IPS DF 6.9 (cell line): Measurements from ENCODE around the gene RAD51B.

Source experiments
- DNase-seq: peaks from one replicate; pipeline ENCODE4 v3.0.0-alpha.2; 2013; ENCODE audit warnings: low read depth, low spot score
- H3K27ac ChIP-seq: one replicate; pipeline ENCODE4 v1.5.1; 2013; ENCODE audit warnings: low read length, control low read depth
- H3K27me3 ChIP-seq: 2 replicates; pipeline ENCODE4 v1.6.1; 2013; ENCODE audit warnings: mild to moderate bottlenecking, low read length; ENCODE audit not compliant: control insufficient read depth, insufficient read depth
- H3K36me3 ChIP-seq: 2 replicates; pipeline ENCODE4 v1.6.1; 2013; ENCODE audit warnings: low read length; ENCODE audit not compliant: control insufficient read depth, insufficient read depth
- H3K4me1 ChIP-seq: 2 replicates; pipeline ENCODE4 v1.6.1; 2013; ENCODE audit warnings: low read length; ENCODE audit not compliant: control insufficient read depth, insufficient read depth
- H3K4me3 ChIP-seq: 2 replicates; pipeline ENCODE4 v1.5.1; 2013; ENCODE audit warnings: mild to moderate bottlenecking, low read length
- H3K9me3 ChIP-seq: 2 replicates; pipeline ENCODE4 v1.6.1; 2013; ENCODE audit warnings: low read length, inconsistent platforms; ENCODE audit not compliant: control insufficient read depth, insufficient read depth
- WGBS: extraction: QIAGEN DNeasy Blood & Tissue Kit; methylation state at CpG from one replicate; pipeline ENCODE4 v1.1.7; 2013; ENCODE audit warnings: mixed read lengths, missing lambda C conversion rate; ENCODE audit not compliant: insufficient read length, insufficient coverage; 5-methylcytosine and 5-hydroxymethylcytosine counted together

RAD51B gene

DNA sequence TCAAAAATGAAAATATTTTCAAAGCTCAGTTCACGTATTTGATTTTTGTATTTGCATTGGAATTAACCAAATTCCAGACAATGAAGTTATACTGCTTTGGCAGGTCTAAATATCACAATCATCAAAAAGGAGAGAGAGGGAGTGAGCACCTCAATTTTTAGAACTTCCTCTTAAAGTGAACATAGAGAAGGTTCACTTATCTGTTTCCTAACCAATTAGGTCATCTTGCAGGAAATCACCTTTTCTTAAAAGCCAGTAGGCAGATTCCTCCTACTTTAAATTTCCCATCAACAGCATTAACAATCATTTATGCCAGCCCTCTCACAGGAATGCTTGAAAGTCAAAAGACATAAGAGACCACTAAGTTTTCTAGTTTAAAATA, 584.6 kb downstream of the RAD51B start:
- Histone ChIP-seq H3K9me3 (no peaks in the 10 kb centered on the region), H3K4me3 (no peak overlapping the region), H3K4me1 (no peaks in the 10 kb centered on the region; the same call in 1 of the 2 replicates), H3K27me3 (no peaks in the 10 kb centered on the region), H3K36me3 (no peaks in the 10 kb centered on the region), H3K27ac (no peak overlapping the region)
- DNase-seq = no peak
- no CpG with 5 or more reads among the region's 1 CpG for WGBS

DNA sequence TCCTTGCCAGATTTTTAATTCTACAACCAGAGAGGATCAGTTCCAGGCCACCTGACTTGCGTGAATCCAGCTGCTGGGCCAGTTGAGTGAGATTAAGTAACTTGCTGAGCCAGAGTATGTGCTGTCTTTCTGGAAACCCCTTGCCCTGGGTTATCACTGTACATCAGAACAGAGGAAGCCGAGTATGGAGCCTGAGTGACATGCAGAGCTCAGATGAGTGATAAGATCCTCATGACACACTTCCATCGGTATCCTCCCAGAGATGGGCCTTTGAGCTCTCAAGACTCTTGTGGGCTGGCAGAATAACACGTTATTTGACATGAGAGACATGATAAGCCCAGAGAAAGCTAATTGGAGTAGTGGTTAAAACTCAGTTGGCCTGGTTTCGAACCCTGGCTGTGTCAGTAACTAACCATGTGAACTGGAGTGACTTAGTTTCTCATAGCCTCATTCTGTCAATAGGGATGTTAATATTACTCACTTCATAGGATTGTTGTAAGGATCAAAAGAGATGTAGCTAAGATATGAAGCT, 585.1 kb downstream of the RAD51B start:
- no peaks in the 10 kb centered on the region for H3K27me3 ChIP-seq
- no peak overlapping the region for H3K27ac ChIP-seq
- H3K36me3 ChIP-seq = no peaks in the 10 kb centered on the region
- no CpG with 5 or more reads among the region's 5 CpGs for WGBS
- no peak for DNase-seq
- H3K4me3 ChIP-seq = no peak overlapping the region
- no peaks in the 10 kb centered on the region; the same call in 1 of the 2 replicates for H3K4me1 ChIP-seq
- H3K9me3 ChIP-seq = no peaks in the 10 kb centered on the region

- no CpG with 5 or more reads among the region's 1 CpG for WGBS
- Histone ChIP-seq H3K4me1 (no peaks in the 10 kb centered on the region; the same call in 1 of the 2 replicates), H3K36me3 (no peaks in the 10 kb centered on the region), H3K27me3 (no peaks in the 10 kb centered on the region), H3K27ac (no peak overlapping the region), H3K4me3 (no peak overlapping the region), H3K9me3 (no peaks in the 10 kb centered on the region)
- no peak for DNase-seq
These were observed 586.4 kb downstream of the RAD51B start for GRCh38 chr14:68405961-68406360.

- no CpG with 5 or more reads among the region's 1 CpG for WGBS
- Histone ChIP-seq H3K4me3 (no peak overlapping the region), H3K9me3 (no peaks in the 10 kb centered on the region), H3K27ac (no peak overlapping the region), H3K27me3 (no peaks in the 10 kb centered on the region), H3K36me3 (no peaks in the 10 kb centered on the region), H3K4me1 (no peaks in the 10 kb centered on the region; the same call in 1 of the 2 replicates)
- DNase-seq = no peak
These were observed 587.7 kb downstream of the RAD51B start for GRCh38 chr14:68407285-68407684.

DNA sequence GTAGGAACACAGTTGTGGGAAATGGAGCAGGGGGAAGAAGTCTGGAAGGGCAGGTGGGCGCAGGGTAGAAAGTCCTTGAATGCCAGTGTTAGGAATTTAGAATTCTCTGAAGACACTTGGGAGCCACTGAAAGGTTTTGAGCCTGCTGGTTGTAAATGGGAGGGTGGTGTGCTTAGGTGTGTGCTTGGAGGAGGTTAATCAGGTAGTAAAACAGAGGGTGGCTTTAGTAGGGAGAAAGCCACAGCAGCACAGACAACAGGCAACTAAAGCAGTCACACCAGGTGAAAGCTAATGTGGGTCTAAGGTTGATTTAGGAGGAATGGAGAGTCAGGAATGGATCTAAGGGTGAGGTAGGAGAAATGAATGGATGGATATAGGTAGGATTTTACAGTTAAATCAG, 588.2 kb downstream of the RAD51B start:
- DNase-seq = no peak
- Histone ChIP-seq H3K27ac (no peak overlapping the region), H3K4me1 (no peaks in the 10 kb centered on the region; the same call in 1 of the 2 replicates), H3K9me3 (no peaks in the 10 kb centered on the region), H3K27me3 (no peaks in the 10 kb centered on the region), H3K4me3 (no peak overlapping the region), H3K36me3 (no peaks in the 10 kb centered on the region)
- no CpG with 5 or more reads among the region's 1 CpG for WGBS

DNA sequence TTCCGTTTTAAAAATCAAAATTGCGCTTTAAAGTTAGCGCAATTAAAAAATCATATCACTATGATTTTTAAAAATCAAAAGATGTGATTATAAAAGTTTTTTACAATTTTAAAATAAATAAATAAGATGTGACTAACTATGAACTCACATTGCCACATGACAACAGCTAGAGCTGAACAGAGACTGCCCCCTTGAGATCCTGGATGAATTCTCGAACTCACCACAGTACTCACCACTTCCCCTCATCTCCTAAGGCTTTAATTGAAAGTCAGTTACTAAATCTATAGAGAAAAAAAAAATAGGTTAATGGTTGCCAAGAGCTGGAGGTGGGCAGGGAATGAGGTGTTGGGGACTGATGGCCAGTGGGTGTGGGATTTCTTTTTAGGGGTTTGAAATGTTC, 589.1 kb downstream of the RAD51B start:
- H3K27me3 ChIP-seq = no peaks in the 10 kb centered on the region
- DNase-seq = no peak
- H3K27ac ChIP-seq = no peak overlapping the region
- H3K4me1 ChIP-seq = no peaks in the 10 kb centered on the region; the same call in 1 of the 2 replicates
- WGBS = no CpG with 5 or more reads among the region's 4 CpGs
- no peaks in the 10 kb centered on the region for H3K36me3 ChIP-seq
- H3K9me3 ChIP-seq = no peaks in the 10 kb centered on the region
- H3K4me3 ChIP-seq = no peak overlapping the region

DNA sequence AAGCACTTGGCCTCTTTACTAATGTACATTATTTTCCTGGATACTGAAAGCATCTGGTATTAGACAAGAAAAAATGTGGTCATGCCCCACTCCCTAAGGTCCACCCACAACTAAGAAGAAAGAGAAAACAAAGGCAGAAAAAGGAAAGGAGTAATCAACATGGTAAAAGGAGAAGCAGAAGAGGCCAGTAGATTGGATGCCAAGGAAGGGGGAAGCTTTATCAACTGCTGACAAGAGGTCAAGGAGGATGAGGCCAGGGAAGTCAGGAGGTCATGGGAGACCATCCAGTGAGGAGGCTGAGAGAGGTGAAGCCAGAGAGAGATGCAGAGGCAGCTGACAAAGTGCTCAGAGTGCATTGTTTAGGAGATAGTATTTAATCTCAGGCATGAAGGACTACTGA, 589.8 kb downstream of the RAD51B start:
- H3K27me3 ChIP-seq = no peaks in the 10 kb centered on the region
- no peaks in the 10 kb centered on the region; the same call in 1 of the 2 replicates for H3K4me1 ChIP-seq
- H3K4me3 ChIP-seq = no peak overlapping the region
- no peak overlapping the region for H3K27ac ChIP-seq
- no peaks in the 10 kb centered on the region for H3K36me3 ChIP-seq
- no peak for DNase-seq
- no peaks in the 10 kb centered on the region for H3K9me3 ChIP-seq

DNA sequence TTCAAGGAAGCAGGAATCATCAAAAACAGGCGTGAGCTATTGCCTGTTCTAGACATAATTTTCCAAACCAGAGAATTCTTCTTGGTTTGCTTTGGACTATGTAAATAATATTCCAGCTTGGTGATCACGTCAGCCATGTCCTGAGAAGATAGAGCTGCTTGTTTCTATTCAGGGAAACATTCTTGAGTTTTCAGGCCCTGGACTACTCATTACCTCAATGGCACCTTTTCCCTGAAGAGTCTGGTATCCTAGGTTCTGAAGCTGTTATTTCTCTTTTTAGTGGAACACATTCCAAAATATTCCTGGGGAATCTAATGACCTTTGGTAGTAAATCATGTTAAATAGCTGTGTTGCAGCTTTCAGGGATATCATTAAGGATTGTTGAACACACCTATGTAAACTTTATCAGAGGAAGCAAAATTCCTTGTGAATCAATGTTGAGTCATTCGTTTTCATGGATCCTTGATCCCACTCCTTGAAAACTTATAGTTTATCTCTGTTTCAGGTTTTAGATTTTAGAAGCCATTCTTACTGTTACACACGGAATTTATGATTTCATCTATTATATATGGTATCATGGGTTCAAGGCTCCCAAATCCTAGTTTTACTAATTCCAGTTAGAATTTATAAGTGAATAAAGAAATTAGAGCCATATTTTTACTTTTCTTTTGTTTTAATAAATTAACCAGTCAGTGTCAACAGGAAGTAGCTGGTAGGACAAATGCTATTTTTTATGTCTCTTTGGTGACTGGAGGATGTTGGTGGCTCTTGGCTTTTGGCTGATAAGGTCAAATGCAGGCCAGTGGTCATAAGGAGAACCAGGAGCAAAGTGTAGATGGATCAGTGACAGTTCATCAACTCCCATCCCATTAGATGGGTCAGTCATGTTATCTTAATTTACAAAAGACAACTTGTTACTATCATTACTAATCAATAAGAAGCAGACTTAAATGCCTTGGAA, 593.2 kb downstream of the RAD51B start:
- Histone ChIP-seq H3K36me3 (no peaks in the 10 kb centered on the region), H3K4me3 (no peak overlapping the region), H3K4me1 (no peaks in the 10 kb centered on the region; the same call in 1 of the 2 replicates), H3K9me3 (no peaks in the 10 kb centered on the region), H3K27me3 (no peaks in the 10 kb centered on the region), H3K27ac (no peak overlapping the region)
- WGBS = no CpG with 5 or more reads among the region's 4 CpGs
- no peak for DNase-seq

GRCh38 chr14:68413509-68413908, 593.9 kb downstream of the RAD51B start:
- H3K27me3 ChIP-seq = no peaks in the 10 kb centered on the region
- H3K27ac ChIP-seq = no peak overlapping the region
- no peaks in the 10 kb centered on the region for H3K36me3 ChIP-seq
- DNase-seq = no peak
- H3K4me1 ChIP-seq = no peaks in the 10 kb centered on the region
- no peaks in the 10 kb centered on the region for H3K9me3 ChIP-seq
- no peak overlapping the region for H3K4me3 ChIP-seq
- no CpG with 5 or more reads among the region's 3 CpGs for WGBS

GRCh38 chr14:68414121-68414520, 594.5 kb downstream of the RAD51B start:
- no peak overlapping the region for H3K27ac ChIP-seq
- no peaks in the 10 kb centered on the region for H3K4me1 ChIP-seq
- WGBS = no CpG with 5 or more reads among the region's 2 CpGs
- H3K36me3 ChIP-seq = no peaks in the 10 kb centered on the region
- no peaks in the 10 kb centered on the region for H3K27me3 ChIP-seq
- H3K9me3 ChIP-seq = no peaks in the 10 kb centered on the region
- no peak for DNase-seq
- no peak overlapping the region for H3K4me3 ChIP-seq
